Measurements from ENCODE around the gene SYNPO2.
"Not testable (repeated sequence)": the region's sequence is repeated elsewhere in the genome, so short reads cannot be mapped to it uniquely, and the experiment has no call there.

Gene SYNPO2

GRCh38 chr4:118957722-118958445 lies 69.2 kb downstream of the SYNPO2 start:
- no peaks in the 10 kb centered on the region for H3K36me3 Mint-ChIP-seq
- H3K4me1 Mint-ChIP-seq = no peaks in the 10 kb centered on the region
- no peak overlapping the region for H3K4me3 Mint-ChIP-seq
- no peak overlapping the region for H3K27ac Mint-ChIP-seq
- no peak for ATAC-seq (replicated peaks)
- H3K9me3 Mint-ChIP-seq = no peaks in the 10 kb centered on the region
- peaks cover 11 to 18% of the 10 kb centered on the region in 2 donors for H3K27me3 Mint-ChIP-seq
- no peak for DNase-seq

- no peak for DNase-seq
Observed at GRCh38 chr4:118962540-118962939, 73.9 kb downstream of the SYNPO2 start.

GRCh38 chr4:118964891-118965411 lies 76.3 kb downstream of the SYNPO2 start:
- Mint-ChIP-seq H3K4me3 (no peak overlapping the region), H3K27me3 (peaks cover 4 to 11% of the 10 kb centered on the region in 2 donors), H3K4me1 (peaks cover 11 to 20% of the 10 kb centered on the region in 2 donors), H3K9me3 (no peaks in the 10 kb centered on the region), H3K36me3 (peaks cover 0 to 3% of the 10 kb centered on the region in 2 donors), H3K27ac (no peak overlapping the region)
- DNase-seq (no peak), ATAC-seq (replicated peaks) (no peak)

More at GRCh38 chr4:118962540-118962939, 73.9 kb downstream of the SYNPO2 start:
- no peaks in the 10 kb centered on the region for H3K9me3 Mint-ChIP-seq
- no peak for ATAC-seq (replicated peaks)
- no peak overlapping the region for H3K27ac Mint-ChIP-seq
- no peak overlapping the region for H3K4me3 Mint-ChIP-seq
- peaks cover 9 to 11% of the 10 kb centered on the region in 2 donors for H3K27me3 Mint-ChIP-seq
- H3K4me1 Mint-ChIP-seq = peaks cover 4 to 7% of the 10 kb centered on the region in 2 donors
- H3K36me3 Mint-ChIP-seq = no peaks in the 10 kb centered on the region

- ATAC-seq (replicated peaks) (peak; percentile 39 to 41), DNase-seq (no peak)
- no peaks in the 10 kb centered on the region for H3K9me3 Mint-ChIP-seq
- H3K4me3 Mint-ChIP-seq = no peak overlapping the region
- peaks cover 0 to 3% of the 10 kb centered on the region in 2 donors for H3K36me3 Mint-ChIP-seq
- H3K27ac Mint-ChIP-seq = no peak overlapping the region
- H3K27me3 Mint-ChIP-seq = no peaks in the 10 kb centered on the region
- peaks cover 11 to 20% of the 10 kb centered on the region in 2 donors for H3K4me1 Mint-ChIP-seq
Observed at GRCh38 chr4:118967393-118967792, 78.7 kb downstream of the SYNPO2 start.

- H3K4me3 Mint-ChIP-seq = no peak overlapping the region
- DNase-seq (peak; percentile 18), ATAC-seq (replicated peaks) (peak; percentile 97 to 99)
- H3K36me3 Mint-ChIP-seq = peaks cover 0 to 3% of the 10 kb centered on the region in 2 donors
- H3K4me1 Mint-ChIP-seq = peaks cover 11 to 20% of the 10 kb centered on the region in 2 donors
- no peaks in the 10 kb centered on the region for H3K9me3 Mint-ChIP-seq
- H3K27ac Mint-ChIP-seq = peak overlapping the region; percentile 21
- H3K27me3 Mint-ChIP-seq = no peaks in the 10 kb centered on the region
Observed at GRCh38 chr4:118968005-118968404, 79.4 kb downstream of the SYNPO2 start.

- peaks cover 0 to 3% of the 10 kb centered on the region in 2 donors for H3K36me3 Mint-ChIP-seq
- H3K4me3 Mint-ChIP-seq = no peak overlapping the region
- peaks cover 11 to 20% of the 10 kb centered on the region in 2 donors for H3K4me1 Mint-ChIP-seq
- H3K27me3 Mint-ChIP-seq = no peaks in the 10 kb centered on the region
- H3K9me3 Mint-ChIP-seq = no peaks in the 10 kb centered on the region
- no peak overlapping the region for H3K27ac Mint-ChIP-seq
- DNase-seq (no peak), ATAC-seq (replicated peaks) (no peak)
Observed at GRCh38 chr4:118968813-118969212, 80.2 kb downstream of the SYNPO2 start.

- H3K27ac Mint-ChIP-seq = no peak overlapping the region
- DNase-seq (no peak), ATAC-seq (replicated peaks) (no peak)
- H3K4me3 Mint-ChIP-seq = no peak overlapping the region
- H3K27me3 Mint-ChIP-seq = no peaks in the 10 kb centered on the region
- no peaks in the 10 kb centered on the region for H3K9me3 Mint-ChIP-seq
- H3K36me3 Mint-ChIP-seq = peaks cover 0 to 3% of the 10 kb centered on the region in 2 donors
- peaks cover 11 to 20% of the 10 kb centered on the region in 2 donors for H3K4me1 Mint-ChIP-seq
Observed at GRCh38 chr4:118969359-118969758, 80.7 kb downstream of the SYNPO2 start.

- peaks cover 10 to 16% of the 10 kb centered on the region in 2 donors for H3K4me1 Mint-ChIP-seq
- no peaks in the 10 kb centered on the region for H3K27me3 Mint-ChIP-seq
- no peak overlapping the region for H3K27ac Mint-ChIP-seq
- no peaks in the 10 kb centered on the region for H3K9me3 Mint-ChIP-seq
- H3K36me3 Mint-ChIP-seq = peaks cover 0 to 3% of the 10 kb centered on the region in 2 donors
- no peak for DNase-seq
- no peak for ATAC-seq (replicated peaks)
- no peak overlapping the region for H3K4me3 Mint-ChIP-seq
Observed at GRCh38 chr4:118972167-118972566, 83.5 kb downstream of the SYNPO2 start.

- Mint-ChIP-seq H3K4me3 (no peak overlapping the region), H3K27ac (no peak overlapping the region), H3K9me3 (no peaks in the 10 kb centered on the region), H3K27me3 (no peaks in the 10 kb centered on the region), H3K36me3 (peaks cover 0 to 2% of the 10 kb centered on the region in 2 donors), H3K4me1 (peaks cover 3 to 5% of the 10 kb centered on the region in 2 donors)
- no peak for DNase-seq
- no peak for ATAC-seq (replicated peaks)
Observed at GRCh38 chr4:118973295-118973694, 84.6 kb downstream of the SYNPO2 start.

- Mint-ChIP-seq H3K36me3 (no peaks in the 10 kb centered on the region), H3K9me3 (no peaks in the 10 kb centered on the region), H3K27ac (no peak overlapping the region), H3K27me3 (no peaks in the 10 kb centered on the region), H3K4me1 (no peaks in the 10 kb centered on the region), H3K4me3 (no peak overlapping the region)
- ATAC-seq (replicated peaks) (no peak), DNase-seq (no peak)
Observed at GRCh38 chr4:118974758-118975157, 86.1 kb downstream of the SYNPO2 start.

- Mint-ChIP-seq H3K9me3 (no peaks in the 10 kb centered on the region), H3K27me3 (no peaks in the 10 kb centered on the region), H3K4me1 (no peaks in the 10 kb centered on the region), H3K4me3 (no peak overlapping the region), H3K36me3 (no peaks in the 10 kb centered on the region), H3K27ac (no peak overlapping the region)
- ATAC-seq (replicated peaks) (no peak), DNase-seq (no peak)
Observed at GRCh38 chr4:118975449-118976192, 87.0 kb downstream of the SYNPO2 start.

GRCh38 chr4:118976193-118976560 lies 87.5 kb downstream of the SYNPO2 start:
- H3K36me3 Mint-ChIP-seq; ATAC-seq (replicated peaks); H3K4me3 Mint-ChIP-seq; H3K27ac Mint-ChIP-seq; DNase-seq; H3K4me1 Mint-ChIP-seq; H3K9me3 Mint-ChIP-seq; H3K27me3 Mint-ChIP-seq: not testable (repeated sequence)

- not testable (repeated sequence) for H3K4me1 Mint-ChIP-seq; ATAC-seq (replicated peaks); H3K4me3 Mint-ChIP-seq; H3K27ac Mint-ChIP-seq; H3K27me3 Mint-ChIP-seq; H3K9me3 Mint-ChIP-seq; H3K36me3 Mint-ChIP-seq; DNase-seq
Observed at GRCh38 chr4:118977100-118977499, 88.4 kb downstream of the SYNPO2 start.

- DNase-seq (no peak), ATAC-seq (replicated peaks) (no peak)
- no peaks in the 10 kb centered on the region for H3K36me3 Mint-ChIP-seq
- no peak overlapping the region for H3K27ac Mint-ChIP-seq
- H3K4me1 Mint-ChIP-seq = no peaks in the 10 kb centered on the region
- H3K4me3 Mint-ChIP-seq = no peak overlapping the region
- H3K9me3 Mint-ChIP-seq = no peaks in the 10 kb centered on the region
- H3K27me3 Mint-ChIP-seq = peaks cover 5 to 8% of the 10 kb centered on the region in 2 donors
Observed at GRCh38 chr4:118979712-118980111, 91.1 kb downstream of the SYNPO2 start.

Measured in stimulated activated naive B cell treated with anti-CD40 and anti-IgM and Interleukin-4, amounts not matched to agents 10 μg/mL and 1 μg/mL and 100 μg/mL, for 72 hours (primary cell).